CD4-positive, alpha-beta T cell treated with Interleukin-17A for 1 hour (primary cell): Measurements from ENCODE around the gene PTPRU.

Experiments used
- DNase-seq: peaks from one replicate; pipeline ENCODE4 v3.0.0-alpha.2; 2020

Gene PTPRU

GRCh38 chr1:29247571-29248273 lies 11.4 kb downstream of the PTPRU start:
- DNase-seq = no peak

- DNase-seq = no peak
These were observed 12.1 kb downstream of the PTPRU start for GRCh38 chr1:29248409-29248808.

GRCh38 chr1:29249170-29249691 lies 12.9 kb downstream of the PTPRU start:
- no peak for DNase-seq

- no peak for DNase-seq
These were observed 13.7 kb downstream of the PTPRU start for GRCh38 chr1:29249951-29250581.

- DNase-seq = no peak
These were observed 15.1 kb downstream of the PTPRU start for GRCh38 chr1:29251164-29252124.

GRCh38 chr1:29253180-29253579 lies 16.9 kb downstream of the PTPRU start:
- no peak for DNase-seq

GRCh38 chr1:29254346-29254745 lies 18.0 kb downstream of the PTPRU start:
- DNase-seq = no peak

- no peak for DNase-seq
These were observed 18.9 kb downstream of the PTPRU start for GRCh38 chr1:29255134-29255666.

- DNase-seq = no peak
These were observed 20.1 kb downstream of the PTPRU start for GRCh38 chr1:29256394-29256793.

GRCh38 chr1:29256979-29257804 lies 20.9 kb downstream of the PTPRU start:
- no peak for DNase-seq

GRCh38 chr1:29258189-29258975 lies 22.1 kb downstream of the PTPRU start:
- no peak for DNase-seq

- no peak for DNase-seq
These were observed 22.9 kb downstream of the PTPRU start for GRCh38 chr1:29258976-29259801.

GRCh38 chr1:29259802-29260441 lies 23.6 kb downstream of the PTPRU start:
- peak; percentile 18 for DNase-seq

GRCh38 chr1:29260531-29260930 lies 24.2 kb downstream of the PTPRU start:
- DNase-seq = no peak

- no peak for DNase-seq
These were observed 28.6 kb downstream of the PTPRU start for GRCh38 chr1:29264773-29265389.

- DNase-seq = no peak
These were observed 30.6 kb downstream of the PTPRU start for GRCh38 chr1:29266912-29267311.

GRCh38 chr1:29267321-29268070 lies 31.2 kb downstream of the PTPRU start:
- DNase-seq = no peak

GRCh38 chr1:29269382-29269781 lies 33.1 kb downstream of the PTPRU start:
- DNase-seq = no peak
